ENCODE data around the gene SAMD1.

SAMD1 gene

GRCh38 chr19:14090509-14091080, at the start of gene SAMD1:
Gene SAMD1, minus strand, starts transcription at chr19:14090751.
- DNase-seq, result peak; percentile 89

- peak; percentile 74 for DNase-seq
Observed at GRCh38 chr19:14139944-14140343, 49.4 kb upstream of the SAMD1 start.

- DNase-seq, result peak; percentile 61
Observed at GRCh38 chr19:14138576-14139265, 48.2 kb upstream of the SAMD1 start.

- DNase-seq, result peak; percentile 100
Observed at GRCh38 chr19:14136509-14137281, 46.1 kb upstream of the SAMD1 start, which contains the start of gene ASF1B. Gene ASF1B, minus strand, starts transcription at chr19:14136589. Its CDS starts 133 bp downstream, at chr19:14136456.

- DNase-seq, result no peak
Observed at GRCh38 chr19:14135985-14136508, 45.5 kb upstream of the SAMD1 start.

- no peak for DNase-seq
Observed at GRCh38 chr19:14135355-14135754, 44.8 kb upstream of the SAMD1 start.

- DNase-seq, result no peak
Observed at GRCh38 chr19:14127929-14128509, 37.5 kb upstream of the SAMD1 start.

- no peak for DNase-seq
Observed at GRCh38 chr19:14127176-14127575, 36.6 kb upstream of the SAMD1 start.

GRCh38 chr19:14122924-14123323, 32.4 kb upstream of the SAMD1 start:
- DNase-seq, result no peak

- DNase-seq, result no peak
Observed at GRCh38 chr19:14120497-14120780, 29.9 kb upstream of the SAMD1 start.

- no peak for DNase-seq
Observed at GRCh38 chr19:14119644-14120496, 29.3 kb upstream of the SAMD1 start.

GRCh38 chr19:14119146-14119545, 28.6 kb upstream of the SAMD1 start:
- no peak for DNase-seq

- peak; percentile 59 for DNase-seq
Observed at GRCh38 chr19:14118165-14119051, 27.9 kb upstream of the SAMD1 start.

GRCh38 chr19:14117668-14118164, 27.2 kb upstream of the SAMD1 start, which contains the start of gene PRKACA:
Gene PRKACA, minus strand, starts transcription at chr19:14117762. Its CDS starts 215 bp downstream, at chr19:14117547.
- peak; percentile 99 for DNase-seq

- no peak for DNase-seq
Observed at GRCh38 chr19:14116918-14117578, 26.5 kb upstream of the SAMD1 start.

GRCh38 chr19:14116525-14116917, 26.0 kb upstream of the SAMD1 start:
- no peak for DNase-seq

- no peak for DNase-seq
Observed at GRCh38 chr19:14115756-14116155, 25.2 kb upstream of the SAMD1 start.

- no peak for DNase-seq
Observed at GRCh38 chr19:14114854-14115253, 24.3 kb upstream of the SAMD1 start.

GRCh38 chr19:14114439-14114838, 23.9 kb upstream of the SAMD1 start:
- no peak for DNase-seq

- DNase-seq, result no peak
Observed at GRCh38 chr19:14113762-14114414, 23.3 kb upstream of the SAMD1 start.
